NCI-H2029 treated with DMSO at 0.1 percent for 48 hours (cell line): ENCODE results near the gene SLX4.

Source experiments
- DNase-seq: peaks from one replicate; lab custom pipeline; 2025; lab: John Stamatoyannopoulos, UW

The SLX4 gene

GRCh38 chr16:3598236-3598635 lies 13.2 kb downstream of the SLX4 start:
- no peak for DNase-seq

GRCh38 chr16:3597676-3598075 lies 13.7 kb downstream of the SLX4 start:
- no peak for DNase-seq

GRCh38 chr16:3597226-3597625 lies 14.2 kb downstream of the SLX4 start:
- DNase-seq, result no peak

- DNase-seq, result no peak
Measured at GRCh38 chr16:3596101-3596861, 15.1 kb downstream of the SLX4 start.

GRCh38 chr16:3595521-3596021 lies 15.8 kb downstream of the SLX4 start:
- no peak for DNase-seq

GRCh38 chr16:3595110-3595486 lies 16.3 kb downstream of the SLX4 start:
- no peak for DNase-seq

- no peak for DNase-seq
Measured at GRCh38 chr16:3594316-3595109, 16.9 kb downstream of the SLX4 start.

GRCh38 chr16:3592559-3592958 lies 18.8 kb downstream of the SLX4 start:
- no peak for DNase-seq

- DNase-seq, result no peak
Measured at GRCh38 chr16:3591991-3592390, 19.4 kb downstream of the SLX4 start.

GRCh38 chr16:3591436-3591803 lies 20.0 kb downstream of the SLX4 start:
- no peak for DNase-seq

GRCh38 chr16:3590736-3591435 lies 20.5 kb downstream of the SLX4 start:
- DNase-seq, result no peak

GRCh38 chr16:3589991-3590701 lies 21.3 kb downstream of the SLX4 start:
- no peak for DNase-seq

- DNase-seq, result no peak
Measured at GRCh38 chr16:3589441-3589921, 21.9 kb downstream of the SLX4 start.

GRCh38 chr16:3589001-3589400 lies 22.4 kb downstream of the SLX4 start:
- no peak for DNase-seq

- no peak for DNase-seq
Measured at GRCh38 chr16:3587547-3588110, 23.8 kb downstream of the SLX4 start.

GRCh38 chr16:3584412-3584811 lies 27.0 kb downstream of the SLX4 start:
- DNase-seq, result no peak

- DNase-seq, result no peak
Measured at GRCh38 chr16:3583303-3584038, 27.9 kb downstream of the SLX4 start.

GRCh38 chr16:3582276-3583165 lies 28.9 kb downstream of the SLX4 start:
- no peak for DNase-seq

GRCh38 chr16:3581392-3581791 lies 30.0 kb downstream of the SLX4 start:
- no peak for DNase-seq

- no peak for DNase-seq
Measured at GRCh38 chr16:3580686-3581085, 30.7 kb downstream of the SLX4 start.
